WTC11 (cell line): ENCODE results near the gene PLXNA2. TPM values are rescaled to one million over a fixed set of nuclear protein-coding genes. Genes with fewer than 3 reads are reported as not detected.

Experiments
- ATAC-seq: fragments of 200-7000 bp; cut with Tn5 transposase; 2 replicates; pipeline ENCODE4 v1.10.0; 2021; ENCODE audit warnings: mild to moderate bottlenecking, moderate library complexity
- CTCF ChIA-PET: fragments of 300-600 bp; sonication (Branson Sonifier 250); formaldehyde crosslinking; loops from one replicate; lab custom pipeline; 2021; ENCODE audit warnings: antibody characterized with exemption; lab: Charles Lee
- POLR2A ChIA-PET: fragments of 350-600 bp; sonication (Branson Sonifier 250); formaldehyde crosslinking; loops from one replicate; lab custom pipeline; 2021; ENCODE audit warnings: antibody characterized with exemption; lab: Charles Lee
- DNase-seq: peaks from one replicate; pipeline ENCODE4 v3.0.0; 2021; ENCODE audit warnings: low spot score
- H3K27ac Mint-ChIP-seq: 2 replicates; pipeline ENCODE4 v1.8.0; 2021; ENCODE audit warnings: mixed read lengths
- H3K27me3 Mint-ChIP-seq: 2 replicates; pipeline ENCODE4 v1.8.0; 2021; ENCODE audit warnings: low read depth, mild to moderate bottlenecking, moderate library complexity, mixed read lengths
- H3K36me3 Mint-ChIP-seq: 2 replicates; pipeline ENCODE4 v1.8.0; 2021; ENCODE audit warnings: mixed read lengths
- H3K4me1 Mint-ChIP-seq: 2 replicates; pipeline ENCODE4 v1.8.0; 2022; ENCODE audit warnings: mixed read lengths
- H3K4me3 Mint-ChIP-seq: 2 replicates; pipeline ENCODE4 v1.8.0; 2021; ENCODE audit warnings: mild to moderate bottlenecking, moderate library complexity, mixed read lengths
- H3K9me3 Mint-ChIP-seq: 2 replicates; pipeline ENCODE4 v1.8.0; 2021; ENCODE audit warnings: mixed read lengths
- ATF3 ChIP-seq: sonication (generic); formaldehyde crosslinking; conservative IDR thresholded peaks from 2 replicates; pipeline ENCODE4 v1.8.1; 2022; ENCODE audit warnings: mild to moderate bottlenecking, missing genetic modification reagents
- CTCF ChIP-seq: fragments of 200-600 bp; IDR thresholded peaks from 2 replicates; pipeline ENCODE4 v1.8.0; 2022; ENCODE audit warnings: antibody characterized with exemption
- E2F4 ChIP-seq: sonication (generic); formaldehyde crosslinking; IDR thresholded peaks from 2 replicates; pipeline ENCODE4 v1.8.1; 2022; ENCODE audit warnings: low read depth, mild to moderate bottlenecking, moderate library complexity, missing genetic modification reagents, borderline replicate concordance
- EMX1 ChIP-seq: fragments of 250-450 bp; sonication (Bioruptor Pico); IDR thresholded peaks from 2 replicates; pipeline ENCODE4 v1.8.0; 2021; ENCODE audit warnings: mild to moderate bottlenecking
- FOXP1 ChIP-seq: sonication (generic); formaldehyde crosslinking; IDR thresholded peaks from 2 replicates; pipeline ENCODE4 v1.8.0; 2022; ENCODE audit warnings: missing genetic modification reagents, mild to moderate bottlenecking, moderate library complexity, borderline replicate concordance
- HMGXB4 ChIP-seq: sonication (generic); formaldehyde crosslinking; IDR thresholded peaks from 2 replicates; pipeline ENCODE4 v1.8.1; 2023; ENCODE audit warnings: mild to moderate bottlenecking, moderate library complexity, missing genetic modification reagents
- JAZF1 ChIP-seq: fragments of 250-450 bp; sonication (Bioruptor Pico); IDR thresholded peaks from 2 replicates; pipeline ENCODE4 v1.9.0; 2021; ENCODE audit warnings: moderate library complexity, mild to moderate bottlenecking, inconsistent platforms
- MXD4 ChIP-seq: fragments of 250-450 bp; sonication (Bioruptor Pico); IDR thresholded peaks from 2 replicates; pipeline ENCODE4 v1.8.0; 2021; ENCODE audit warnings: mild to moderate bottlenecking, moderate library complexity, borderline replicate concordance
- NR1H2 ChIP-seq: sonication (generic); formaldehyde crosslinking; IDR thresholded peaks from 2 replicates; pipeline ENCODE4 v1.9.0; 2021; ENCODE audit warnings: mild to moderate bottlenecking, moderate library complexity, missing genetic modification reagents
- NR2C2 ChIP-seq: sonication (generic); formaldehyde crosslinking; IDR thresholded peaks from 2 replicates; pipeline ENCODE4 v1.8.0; 2022; ENCODE audit warnings: mild to moderate bottlenecking, missing genetic modification reagents
- RELA ChIP-seq: sonication (generic); formaldehyde crosslinking; IDR thresholded peaks from 2 replicates; pipeline ENCODE4 v1.8.1; 2022; ENCODE audit warnings: missing genetic modification reagents, mild to moderate bottlenecking, borderline replicate concordance
- RORB ChIP-seq: fragments of 250-450 bp; sonication (Bioruptor Pico); IDR thresholded peaks from 2 replicates; pipeline ENCODE4 v1.9.0; 2021; ENCODE audit warnings: mild to moderate bottlenecking
- SMAD4 ChIP-seq: sonication (generic); formaldehyde crosslinking; IDR thresholded peaks from 2 replicates; pipeline ENCODE4 v1.8.0; 2022; ENCODE audit warnings: mild to moderate bottlenecking, missing genetic modification reagents
- SOX15 ChIP-seq: fragments of 250-450 bp; sonication (Bioruptor Pico); IDR thresholded peaks from 2 replicates; pipeline ENCODE4 v1.9.0; 2021; ENCODE audit warnings: mild to moderate bottlenecking
- SP1 ChIP-seq: sonication (generic); formaldehyde crosslinking; conservative IDR thresholded peaks from 2 replicates; pipeline ENCODE4 v1.8.1; 2022; ENCODE audit warnings: missing genetic modification reagents
- STAT6 ChIP-seq: sonication (generic); formaldehyde crosslinking; conservative IDR thresholded peaks from 2 replicates; pipeline ENCODE4 v1.8.1; 2023; ENCODE audit warnings: mild to moderate bottlenecking, low read depth, missing genetic modification reagents, moderate library complexity
- TEAD1 ChIP-seq: sonication (generic); formaldehyde crosslinking; IDR thresholded peaks from 2 replicates; pipeline ENCODE4 v1.8.0; 2022; ENCODE audit warnings: mild to moderate bottlenecking, missing genetic modification reagents
- USF1 ChIP-seq: sonication (generic); formaldehyde crosslinking; IDR thresholded peaks from 2 replicates; pipeline ENCODE4 v1.8.0; 2022; ENCODE audit warnings: mild to moderate bottlenecking, missing genetic modification reagents
- ZMAT4 ChIP-seq: fragments of 250-450 bp; sonication (Bioruptor Pico); IDR thresholded peaks from 2 replicates; pipeline ENCODE4 v1.9.0; 2021; ENCODE audit warnings: mild to moderate bottlenecking
- ZNF121 ChIP-seq: sonication (generic); formaldehyde crosslinking; IDR thresholded peaks from 2 replicates; pipeline ENCODE4 v1.8.0; 2023; ENCODE audit warnings: missing genetic modification reagents
- ZNF138 ChIP-seq: sonication (generic); formaldehyde crosslinking; conservative IDR thresholded peaks from 2 replicates; pipeline ENCODE4 v1.8.1; 2022; ENCODE audit warnings: mild to moderate bottlenecking, moderate library complexity, missing genetic modification reagents
- ZNF281 ChIP-seq: sonication (generic); formaldehyde crosslinking; IDR thresholded peaks from 2 replicates; pipeline ENCODE4 v1.8.0; 2023; ENCODE audit warnings: mild to moderate bottlenecking, missing genetic modification reagents
- total RNA-seq: library from RNA; stranded (reverse); gene quantifications from 3 replicates; pipeline ENCODE4 v1.2.3, GENCODE V29; 2021

The PLXNA2 gene
- total RNA-seq, 1 experiment from 2014 or later = 4.2 TPM

GRCh38 chr1:208223136-208223535 is 21.0 kb downstream of the PLXNA2 start:
- peaks cover 28% of the 10 kb centered on the region for H3K4me1 Mint-ChIP-seq
- H3K27ac Mint-ChIP-seq = no peak overlapping the region
- no peaks in the 10 kb centered on the region for H3K36me3 Mint-ChIP-seq
- ATAC-seq = no peak
- ChIA-PET POLR2A (interaction anchor here (1.6 kb wide), 1 partner anchor 11 kb away, joined by 4 read pairs; no protein-coding TSS in a partner anchor), CTCF (interaction anchor here (0.8 to 2.1 kb wide), 5 partner anchors 15 to 354 kb away, joined by 3 to 13 read pairs (median 4); no protein-coding TSS in a partner anchor)
- TF ChIP-seq NR1H2 (CRISPR knock-in tag) (no peak), ZNF138 (CRISPR knock-in tag) (no peak), ATF3 (CRISPR knock-in tag) (no peak), STAT6 (CRISPR knock-in tag) (no peak), JAZF1 (CRISPR knock-in tag) (no peak), SMAD4 (CRISPR knock-in tag) (no peak)
- no peak overlapping the region for H3K4me3 Mint-ChIP-seq
- no peak for DNase-seq
- H3K27me3 Mint-ChIP-seq = no peaks in the 10 kb centered on the region; the same call in 1 of the 2 replicates
- no peaks in the 10 kb centered on the region for H3K9me3 Mint-ChIP-seq

- DNase-seq (no peak), ATAC-seq (no peak)
- POLR2A ChIA-PET = interaction anchor here (1.6 kb wide), 1 partner anchor 12 kb away, joined by 4 read pairs; no protein-coding TSS in a partner anchor
- CTCF ChIA-PET = interaction anchor here (0.8 to 2.1 kb wide), 6 partner anchors 11 to 353 kb away, joined by 3 to 13 read pairs (median 4); no protein-coding TSS in a partner anchor
- H3K27me3 Mint-ChIP-seq = no peaks in the 10 kb centered on the region
- no peaks in the 10 kb centered on the region for H3K9me3 Mint-ChIP-seq
- H3K4me1 Mint-ChIP-seq = peaks cover 22% of the 10 kb centered on the region
- no peak overlapping the region for H3K27ac Mint-ChIP-seq
- H3K4me3 Mint-ChIP-seq = no peak overlapping the region
- H3K36me3 Mint-ChIP-seq = no peaks in the 10 kb centered on the region
- TF ChIP-seq RELA (no peak), TEAD1 (CRISPR knock-in tag) (no peak), FOXP1 (no peak), MXD4 (no peak), E2F4 (CRISPR knock-in tag) (no peak), SP1 (CRISPR knock-in tag) (no peak), ZNF121 (CRISPR knock-in tag) (no peak), NR2C2 (no peak), EMX1 (CRISPR knock-in tag) (no peak), HMGXB4 (CRISPR knock-in tag) (no peak), ZNF138 (CRISPR knock-in tag) (no peak), CTCF (no peak), ZNF281 (CRISPR knock-in tag) (no peak), NR1H2 (CRISPR knock-in tag) (no peak), SOX15 (CRISPR knock-in tag) (no peak), RORB (CRISPR knock-in tag) (no peak), USF1 (CRISPR knock-in tag) (no peak), ZMAT4 (no peak)
Observed at GRCh38 chr1:208222376-208223126, 21.6 kb downstream of the PLXNA2 start.
